Hematopoietic multipotent progenitor cell treated with erythropoietin and hydrocortisone succinate and interleukin-3 and kit ligand, for 17 days (in vitro differentiated cells): Measurements from ENCODE around the gene SLC49A3.

Experiments used
- DNase-seq: peaks from one replicate; pipeline ENCODE4 v3.0.0-alpha.2; 2015; ENCODE audit warnings: low spot score

Gene SLC49A3

DNA sequence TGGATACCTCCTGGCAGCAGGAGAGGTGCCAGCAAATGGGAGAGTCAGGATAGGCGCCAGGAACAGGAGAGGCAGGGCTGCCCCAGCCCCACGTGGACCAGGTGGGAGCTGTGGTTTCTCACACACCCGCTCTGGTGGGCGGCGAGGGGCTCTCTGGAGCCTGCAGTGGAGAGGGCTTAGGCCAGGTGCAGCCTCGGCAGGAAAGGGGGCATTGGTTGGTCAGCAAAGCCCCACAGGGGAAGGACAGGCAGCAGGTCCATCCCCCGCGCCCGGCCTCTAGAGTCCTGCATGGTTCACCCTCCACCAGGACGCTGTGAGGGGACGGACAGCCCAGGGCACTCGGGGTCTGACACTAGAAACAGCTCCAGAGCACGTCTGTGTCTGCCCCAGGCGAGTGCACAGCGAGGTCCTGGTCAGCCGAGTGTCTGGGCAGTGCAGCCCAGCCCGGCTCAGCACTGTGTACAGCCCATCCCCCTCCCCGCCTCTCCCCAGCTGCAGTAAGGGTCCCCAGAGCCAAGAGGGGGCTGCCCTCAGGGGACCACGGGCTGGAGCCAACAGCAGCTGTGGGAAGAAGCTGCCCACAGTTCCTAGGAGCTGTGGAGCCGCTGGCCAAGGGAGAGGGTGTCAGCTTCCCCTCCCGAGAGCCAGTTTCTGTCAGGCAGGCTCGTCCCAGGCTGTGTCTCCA is 23.1 kb downstream of the SLC49A3 start:
- no peak for DNase-seq

DNA sequence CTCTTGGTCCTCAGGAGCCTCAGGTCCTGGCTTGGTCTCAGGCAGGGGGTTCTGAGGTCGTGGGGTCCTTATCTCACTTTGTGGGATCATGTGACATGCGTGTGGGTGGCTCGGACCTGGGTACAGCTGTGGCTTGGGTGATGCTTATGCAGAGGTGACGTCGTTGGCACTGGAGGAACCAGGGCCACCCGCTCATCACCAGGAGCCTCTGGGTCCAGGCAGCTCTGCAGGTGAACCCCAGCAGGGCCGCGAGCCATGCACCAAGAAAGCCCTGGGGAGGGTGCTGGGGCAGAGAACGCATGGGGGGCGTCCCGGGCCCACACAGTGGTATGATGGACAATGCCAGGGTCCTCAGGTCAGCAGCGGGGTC is 23.6 kb downstream of the SLC49A3 start:
- DNase-seq = no peak

DNA sequence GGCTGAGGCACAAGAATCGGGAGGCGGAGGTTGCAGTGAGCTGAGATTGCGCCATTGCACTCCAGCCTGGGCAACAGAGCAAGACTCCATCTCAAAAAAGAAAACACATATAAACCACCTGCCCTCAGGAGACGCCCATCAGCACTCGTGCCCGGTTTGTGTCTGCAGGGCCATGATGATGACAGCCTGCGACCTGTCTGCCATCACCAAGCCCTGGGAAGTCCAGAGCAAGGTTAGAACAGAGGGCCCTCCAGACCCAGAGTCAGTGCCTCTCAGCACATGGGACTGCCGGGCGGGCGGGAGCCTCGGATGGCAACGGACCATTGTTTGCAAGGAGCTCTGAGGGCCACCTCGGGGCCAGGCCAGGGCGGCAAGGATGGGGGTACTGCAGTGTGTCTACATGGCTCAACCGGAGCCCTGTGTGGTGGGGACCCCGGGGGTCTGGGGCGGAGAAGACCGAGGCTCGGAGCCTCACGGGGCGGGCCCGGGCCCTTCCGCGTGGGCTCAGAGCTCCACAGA is 24.2 kb downstream of the SLC49A3 start:
- DNase-seq = no peak

DNA sequence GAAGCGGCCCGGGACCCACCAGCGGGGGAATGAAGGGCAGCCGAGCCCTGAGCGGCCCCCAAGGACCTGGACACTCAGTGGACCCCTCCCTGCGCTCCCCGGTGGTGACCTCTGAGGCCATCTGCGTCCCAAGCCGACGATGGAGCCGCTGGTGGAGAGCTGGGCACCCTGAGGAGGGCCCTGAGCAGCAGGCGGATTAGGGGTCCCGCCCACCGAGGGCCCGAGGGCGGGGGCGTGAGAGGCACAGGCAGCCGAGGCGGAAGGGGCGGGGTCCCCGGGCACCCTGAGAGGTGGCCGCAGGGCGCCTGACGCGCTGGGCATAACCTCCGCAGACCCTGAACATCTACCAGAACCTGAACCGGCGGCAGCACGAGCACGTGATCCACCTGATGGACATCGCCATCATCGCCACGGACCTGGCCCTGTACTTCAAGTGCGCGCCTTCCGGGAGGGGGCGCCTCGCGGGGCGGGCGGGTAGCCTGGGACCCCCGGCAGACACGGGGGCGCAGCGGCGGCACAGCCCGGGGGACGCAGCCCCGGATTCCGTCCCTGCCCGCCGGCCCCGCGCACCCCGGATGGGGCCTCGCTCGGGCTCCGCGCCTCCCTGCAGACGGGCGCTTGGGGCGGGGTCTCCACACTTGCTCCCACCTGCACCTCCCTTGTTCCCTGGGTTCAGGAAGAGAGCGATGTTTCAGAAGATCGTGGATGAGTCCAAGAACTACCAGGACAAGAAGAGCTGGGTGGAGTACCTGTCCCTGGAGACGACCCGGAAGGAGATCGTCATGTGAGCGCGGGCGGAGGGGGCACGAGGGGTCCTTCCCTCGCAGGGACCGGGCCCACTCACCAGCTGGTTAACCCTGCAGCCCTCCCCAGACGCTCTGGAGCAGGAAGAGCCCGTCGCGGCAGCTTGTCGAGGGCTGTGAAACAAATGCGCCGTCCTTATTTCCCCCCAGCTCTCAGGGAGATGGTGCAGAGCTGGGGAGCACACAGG is 25.2 kb downstream of the SLC49A3 start:
- DNase-seq = no peak

DNA sequence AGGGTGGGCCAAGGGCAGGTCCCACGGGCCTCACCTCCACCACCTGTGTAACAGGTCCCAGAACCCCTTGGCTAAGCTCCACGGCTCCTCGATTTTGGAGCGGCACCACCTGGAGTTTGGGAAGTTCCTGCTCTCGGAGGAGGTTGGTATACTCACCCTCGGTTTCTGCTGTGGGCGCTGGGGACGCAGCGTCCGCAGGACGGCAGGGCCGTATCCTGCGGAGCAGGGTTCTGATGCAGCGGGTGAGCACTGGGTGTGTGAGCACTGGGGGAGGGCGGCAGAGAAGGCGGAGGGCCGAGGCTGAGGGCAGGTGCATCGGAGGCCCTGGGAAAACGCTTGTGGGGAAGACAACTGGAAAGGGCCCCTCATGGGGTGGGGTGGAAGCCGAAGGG is 25.9 kb downstream of the SLC49A3 start:
- DNase-seq = no peak

DNA sequence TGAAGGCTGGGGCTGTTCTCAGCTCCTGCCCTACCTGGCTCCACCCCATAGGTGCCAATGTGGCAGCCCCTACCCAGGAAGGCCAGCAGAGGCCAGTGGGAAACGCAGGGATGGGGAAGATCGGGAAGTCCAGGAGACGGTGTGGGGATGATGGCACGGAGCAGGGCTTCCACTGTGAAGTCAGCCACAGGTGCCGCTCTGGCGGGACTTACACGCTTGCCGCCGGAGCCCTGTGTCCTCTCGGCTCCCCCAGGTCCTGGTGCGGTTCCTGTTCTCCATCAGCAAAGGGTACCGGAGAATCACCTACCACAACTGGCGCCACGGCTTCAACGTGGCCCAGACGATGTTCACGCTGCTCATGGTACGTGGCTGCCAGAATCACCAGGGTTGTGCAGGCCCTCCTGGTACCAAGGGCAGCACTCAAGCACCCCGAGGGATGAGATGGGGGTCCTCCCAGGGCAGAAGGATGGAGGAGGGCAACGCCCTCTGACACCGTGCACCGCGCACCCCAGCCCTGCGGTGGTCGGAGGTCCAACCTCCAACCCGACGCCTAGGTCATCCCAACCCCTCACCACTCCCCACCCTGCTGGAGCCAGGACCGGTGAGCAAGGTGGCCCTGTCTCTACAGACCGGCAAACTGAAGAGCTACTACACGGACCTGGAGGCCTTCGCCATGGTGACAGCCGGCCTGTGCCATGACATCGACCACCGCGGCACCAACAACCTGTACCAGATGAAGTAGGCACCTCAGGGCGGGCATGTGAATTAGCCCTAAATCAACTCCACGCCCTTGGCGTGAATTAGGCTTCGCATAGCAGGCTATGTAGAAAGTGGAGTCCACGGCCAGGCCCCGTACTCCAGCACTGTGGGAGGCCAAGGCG is 26.8 kb downstream of the SLC49A3 start:
- DNase-seq = no peak

DNA sequence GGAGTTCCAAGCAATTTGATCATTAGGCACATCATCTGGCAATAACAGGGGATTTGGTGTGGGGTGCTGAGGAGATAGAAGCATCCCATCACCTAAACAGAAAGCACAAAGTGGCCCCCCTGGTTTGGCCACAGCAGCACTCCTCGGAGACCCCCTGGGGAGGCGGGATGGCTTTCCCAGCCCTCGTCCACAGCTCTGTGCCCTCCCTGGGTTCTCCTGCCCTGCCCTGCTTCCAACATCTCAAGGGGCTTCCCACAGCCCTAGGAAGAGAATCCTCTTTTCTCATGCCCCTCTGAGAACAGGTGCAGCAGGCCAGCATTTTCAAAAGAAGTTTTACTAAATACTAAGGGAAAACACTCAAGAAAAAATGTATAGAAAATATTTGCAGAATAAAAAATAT is 27.7 kb downstream of the SLC49A3 start:
- no peak for DNase-seq

DNA sequence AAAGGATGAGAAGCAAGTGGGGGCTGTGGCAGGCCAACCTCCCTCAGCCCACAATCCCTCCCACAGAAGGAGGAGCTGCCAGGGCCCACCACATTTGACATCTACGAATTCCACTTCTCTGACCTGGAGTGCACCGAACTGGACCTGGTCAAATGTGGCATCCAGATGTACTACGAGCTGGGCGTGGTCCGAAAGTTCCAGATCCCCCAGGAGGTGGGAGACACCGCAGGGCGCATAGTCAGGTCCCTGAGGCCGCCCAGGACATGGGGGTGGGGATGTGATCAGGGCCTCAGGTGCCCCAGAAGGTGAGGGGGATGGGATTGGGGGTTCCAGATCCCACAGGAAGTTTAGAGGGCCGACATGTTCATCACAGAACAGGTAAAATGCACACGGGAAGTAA is 28.6 kb downstream of the SLC49A3 start:
- DNase-seq = no peak

DNA sequence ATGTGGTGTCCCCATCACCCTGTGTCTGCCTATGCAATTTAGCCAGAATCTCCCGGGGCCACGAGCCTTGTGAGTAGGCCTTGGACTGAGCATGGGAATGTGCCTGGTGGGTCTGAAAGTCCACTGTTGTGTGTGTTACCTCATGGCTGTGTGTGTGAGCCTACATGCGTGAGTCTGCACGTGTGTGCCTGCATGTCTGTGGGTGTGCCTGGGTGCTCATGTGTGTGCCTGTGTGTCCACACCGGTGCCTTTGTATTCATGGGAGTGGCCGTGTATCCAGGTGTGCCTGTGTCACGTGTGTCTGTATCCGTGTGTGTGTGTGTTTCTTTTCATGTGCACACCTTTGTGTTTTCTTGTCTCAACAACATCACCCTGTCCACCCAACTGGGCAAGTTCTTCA is 29.1 kb downstream of the SLC49A3 start:
- no peak for DNase-seq

DNA sequence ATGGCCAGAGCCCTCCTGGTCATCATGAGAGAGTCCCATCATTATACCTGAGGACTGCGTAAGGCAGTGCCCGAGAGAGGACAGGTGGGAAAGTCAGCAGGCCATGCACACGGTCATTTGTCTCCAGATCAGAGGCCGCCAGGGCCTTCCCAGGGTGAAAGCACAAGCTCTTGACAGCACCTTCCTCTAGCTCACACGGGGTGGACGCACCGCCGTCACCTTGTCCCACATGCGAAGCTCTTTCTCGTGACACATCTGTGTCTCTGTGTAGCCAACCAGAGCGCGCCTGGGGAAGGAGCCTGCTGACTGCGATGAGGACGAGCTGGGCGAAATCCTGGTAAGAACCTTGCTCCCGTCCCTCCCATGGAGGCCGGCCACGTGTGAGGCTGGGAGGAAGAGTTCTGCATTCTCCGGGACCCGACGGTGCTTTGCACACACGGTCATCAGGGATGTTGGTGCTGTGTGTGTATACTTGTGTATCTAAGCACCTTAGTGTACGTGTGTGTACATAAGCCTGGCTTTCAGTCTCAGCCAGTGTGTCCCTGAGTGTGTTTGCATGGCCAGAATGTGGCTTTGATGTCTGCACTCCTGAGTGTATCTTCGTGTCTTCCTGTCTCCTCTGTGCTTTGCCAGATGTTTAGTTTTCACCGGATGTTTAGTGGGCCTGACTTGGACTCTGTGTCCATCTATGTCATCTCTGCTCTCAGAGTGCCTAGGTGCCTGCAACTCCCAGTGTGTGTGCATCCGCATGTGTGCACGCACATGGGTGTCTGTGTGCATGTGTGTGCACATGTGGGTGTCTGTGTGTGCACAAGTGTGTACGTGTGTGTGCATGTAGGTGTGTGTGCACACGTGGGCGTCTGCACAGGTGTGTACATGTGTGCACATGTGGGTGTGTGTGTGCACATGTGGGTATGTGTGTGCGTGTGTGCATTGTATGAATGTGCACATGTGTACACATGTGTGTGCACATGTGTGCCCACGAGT is 30.0 kb downstream of the SLC49A3 start:
- DNase-seq = no peak

DNA sequence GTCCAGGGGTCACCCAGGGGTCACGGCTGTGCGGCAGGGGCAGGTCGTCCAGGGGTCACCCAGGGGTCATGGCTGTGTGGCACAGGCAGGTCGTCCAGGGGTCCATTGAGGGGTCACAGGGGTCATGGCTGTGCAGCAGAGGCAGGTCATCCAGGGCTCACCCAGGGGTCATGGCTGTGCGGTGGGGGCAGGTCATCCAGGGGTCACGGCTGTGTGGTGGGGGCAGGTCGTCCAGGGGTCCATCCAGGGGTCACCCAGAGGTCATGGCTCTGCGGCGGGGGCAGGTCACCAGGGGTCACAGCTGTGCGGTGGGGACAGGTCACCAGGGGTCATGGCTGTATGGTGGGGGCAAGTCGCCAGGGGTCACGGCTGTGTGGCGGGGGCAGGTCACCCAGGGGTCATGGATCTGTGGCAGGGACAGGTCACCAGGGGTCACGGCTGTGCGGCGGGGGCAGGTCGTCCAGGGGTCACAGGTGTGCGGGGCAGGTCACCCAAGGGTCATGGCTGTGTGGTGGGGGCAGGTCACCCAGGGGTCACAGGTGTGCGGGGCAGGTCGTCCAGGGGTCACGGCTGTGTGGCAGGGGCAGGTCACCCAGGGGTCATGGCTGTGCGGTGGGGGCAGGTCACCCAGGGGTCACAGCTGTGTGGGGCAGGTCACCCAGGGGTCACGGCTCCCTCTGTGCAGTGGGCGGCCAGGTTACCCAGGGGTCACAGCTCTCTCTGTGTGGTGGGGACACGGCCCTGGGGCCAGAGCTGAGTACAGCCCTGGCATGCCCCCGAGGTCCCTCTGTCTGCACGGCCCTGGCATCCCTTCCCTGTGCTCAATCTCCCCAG is 30.9 kb downstream of the SLC49A3 start:
- DNase-seq = no peak

DNA sequence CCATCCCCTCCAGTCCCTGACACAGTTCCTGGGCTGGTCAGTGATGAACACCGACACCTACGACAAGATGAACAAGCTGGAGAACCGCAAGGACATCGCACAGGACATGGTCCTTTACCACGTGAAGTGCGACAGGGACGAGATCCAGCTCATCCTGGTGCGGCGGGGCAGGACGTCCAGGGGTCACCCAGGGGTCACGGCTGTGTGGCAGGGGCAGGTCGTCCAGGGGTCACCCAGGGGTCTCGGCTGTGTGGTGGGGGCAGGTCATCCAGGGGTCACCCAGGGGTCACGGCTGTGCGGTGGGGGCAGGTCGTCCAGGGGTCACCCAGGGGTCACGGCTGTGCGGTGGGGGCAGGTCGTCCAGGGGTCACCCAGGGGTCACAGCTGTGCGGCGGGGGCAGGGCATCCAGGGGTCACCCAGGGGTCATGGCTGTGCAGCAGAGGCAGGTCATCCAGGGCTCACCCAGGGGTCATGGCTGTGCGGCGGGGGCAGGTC is 31.6 kb downstream of the SLC49A3 start:
- no peak for DNase-seq

DNA sequence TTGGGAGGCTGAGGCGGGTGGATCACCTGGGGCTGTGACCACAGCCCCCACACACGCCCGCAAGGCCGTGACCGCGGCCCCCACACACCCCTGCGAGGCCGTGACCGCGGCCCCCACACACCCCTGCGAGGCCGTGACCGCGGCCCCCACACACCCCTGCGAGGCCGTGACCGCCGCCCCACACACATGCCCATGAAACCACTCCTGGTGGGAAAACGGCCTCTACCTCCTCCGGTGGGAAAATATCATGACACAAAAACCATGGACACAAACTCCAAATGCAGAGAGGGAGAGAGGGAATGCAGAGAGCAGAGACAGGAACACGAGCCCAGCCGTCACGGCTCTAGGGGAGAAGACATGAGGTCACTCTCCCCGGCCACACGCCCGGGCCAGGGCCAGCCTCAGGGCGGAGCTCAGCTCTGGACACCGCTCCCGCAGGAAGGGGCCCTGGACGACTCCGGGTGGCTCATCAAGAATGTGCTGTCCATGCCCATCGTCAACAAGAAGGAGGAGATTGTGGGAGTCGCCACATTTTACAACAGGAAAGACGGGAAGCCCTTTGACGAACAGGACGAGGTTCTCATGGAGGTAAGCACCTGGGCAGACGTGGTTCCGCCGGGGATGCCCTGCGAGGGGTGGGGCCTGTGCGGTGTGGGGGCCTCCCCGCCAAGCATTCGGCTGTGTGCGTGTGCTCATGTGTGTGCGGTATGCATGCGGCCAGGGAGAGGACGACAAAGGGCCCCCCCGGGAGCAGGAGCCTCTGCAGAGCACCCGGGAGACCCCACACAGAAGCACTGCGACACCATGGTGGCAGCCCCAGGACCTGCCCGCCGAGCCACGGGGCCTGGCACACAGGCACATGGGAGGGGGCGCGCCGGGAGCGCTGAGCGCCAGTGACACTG is 32.3 kb downstream of the SLC49A3 start:
- DNase-seq = no peak

DNA sequence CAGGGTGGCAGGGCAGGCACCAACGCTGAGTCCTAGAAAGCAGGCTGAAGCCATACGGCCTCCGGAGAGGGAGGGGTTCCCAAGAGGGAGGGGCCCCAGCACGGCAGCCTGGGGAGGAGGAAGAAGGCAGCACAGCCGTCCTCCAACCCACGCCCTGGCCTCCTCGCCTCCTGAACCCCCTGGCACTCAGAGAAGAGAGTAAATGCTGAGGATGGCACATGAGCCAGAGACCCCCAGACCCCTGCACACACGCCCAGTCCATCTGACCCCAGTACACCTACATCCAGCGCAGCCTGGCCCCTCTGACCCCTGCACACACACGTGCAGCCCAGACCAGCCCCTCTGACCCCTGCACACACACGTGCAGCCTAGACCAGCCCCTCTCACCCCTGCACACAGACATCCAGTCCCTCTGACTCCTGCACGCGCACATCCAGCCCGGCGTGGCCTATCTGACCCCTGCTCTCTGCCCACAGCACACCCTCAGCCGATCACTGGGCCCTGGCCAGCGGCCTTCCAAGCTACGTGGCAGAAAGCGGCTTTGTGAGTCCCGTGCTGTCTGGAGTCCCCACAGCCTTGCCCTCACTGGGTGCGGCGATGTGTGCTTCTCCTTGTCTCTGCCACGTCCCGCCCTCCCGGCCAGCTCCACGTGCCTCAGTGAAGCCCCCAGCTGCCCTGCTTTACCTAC is 33.3 kb downstream of the SLC49A3 start:
- DNase-seq = no peak

DNA sequence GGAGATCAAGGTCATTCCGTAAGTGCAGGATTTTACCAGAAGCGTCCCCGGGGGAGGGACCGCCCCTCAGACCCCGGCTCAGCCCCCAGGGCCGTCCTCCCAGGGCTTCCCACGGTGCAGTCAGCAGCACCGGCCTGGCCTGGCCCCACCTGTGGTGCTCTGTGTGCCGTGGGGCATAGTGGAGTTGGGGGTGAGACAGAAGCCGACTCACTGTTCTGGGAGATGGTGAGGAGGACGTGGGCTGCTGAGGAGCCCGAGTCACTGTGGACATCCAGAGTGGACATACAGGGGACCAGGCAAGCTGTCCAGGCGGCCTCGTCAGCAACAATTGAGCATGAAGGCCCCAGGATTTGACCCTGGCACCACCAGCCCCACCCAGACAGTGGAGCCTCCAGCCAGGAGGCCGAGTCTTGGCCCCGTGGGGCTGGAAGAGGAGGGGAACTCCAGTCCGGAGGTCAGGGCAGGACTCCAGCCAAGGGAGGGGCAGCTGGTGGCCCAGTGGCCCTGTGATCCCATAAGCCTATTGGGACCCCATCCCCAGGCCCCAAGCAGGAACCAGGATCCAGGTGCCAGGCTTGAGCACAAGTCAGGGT is 34.0 kb downstream of the SLC49A3 start:
- no peak for DNase-seq

DNA sequence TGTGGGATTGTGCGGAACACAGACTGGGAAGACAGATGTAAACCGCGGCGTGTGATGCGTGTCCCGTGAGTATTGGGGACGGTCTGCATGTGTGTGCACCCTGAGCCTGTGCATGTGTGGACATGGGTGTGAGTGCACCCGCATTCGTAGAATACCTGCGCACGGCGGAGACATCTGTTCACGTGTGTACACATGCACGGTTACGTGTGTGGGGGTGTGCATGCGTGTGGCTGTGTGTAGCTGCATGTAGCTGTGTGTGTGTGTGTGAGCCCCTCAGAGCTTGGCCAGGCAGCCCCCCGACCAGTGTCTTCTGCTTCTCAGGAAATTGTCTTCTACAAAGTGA is 34.5 kb downstream of the SLC49A3 start:
- DNase-seq = no peak

DNA sequence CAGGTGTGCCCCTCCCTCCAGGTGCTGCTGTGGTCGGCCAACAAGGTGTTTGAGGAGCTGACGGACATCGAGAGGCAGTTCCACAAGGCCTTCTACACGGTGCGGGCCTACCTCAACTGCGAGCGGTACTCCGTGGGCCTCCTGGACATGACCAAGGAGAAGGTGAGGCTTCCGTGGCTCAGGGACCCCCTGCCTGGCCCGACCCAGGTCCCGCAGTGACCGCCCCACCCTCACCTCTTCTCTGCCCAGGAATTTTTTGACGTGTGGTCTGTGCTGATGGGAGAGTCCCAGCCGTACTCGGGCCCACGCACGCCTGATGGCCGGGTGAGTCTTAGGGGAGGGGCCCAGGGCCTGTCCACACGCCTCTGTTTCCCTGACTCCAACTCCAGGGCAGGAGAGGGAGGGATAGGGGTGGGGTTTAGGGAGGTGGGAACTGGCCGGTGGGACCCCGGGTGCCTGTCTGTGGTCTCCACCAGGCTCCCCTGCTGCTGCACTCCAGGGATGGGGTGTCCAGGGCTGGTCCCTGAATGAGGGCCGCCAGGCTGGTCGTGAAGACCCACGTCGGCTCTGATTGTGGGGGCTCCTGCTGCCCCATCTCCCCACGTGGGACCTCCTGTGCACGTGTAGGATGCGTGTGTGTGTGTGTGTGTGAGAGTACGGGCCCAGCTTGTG is 35.0 kb downstream of the SLC49A3 start:
- no peak for DNase-seq
